ENCODE results near the gene MYG1.

DNA sequence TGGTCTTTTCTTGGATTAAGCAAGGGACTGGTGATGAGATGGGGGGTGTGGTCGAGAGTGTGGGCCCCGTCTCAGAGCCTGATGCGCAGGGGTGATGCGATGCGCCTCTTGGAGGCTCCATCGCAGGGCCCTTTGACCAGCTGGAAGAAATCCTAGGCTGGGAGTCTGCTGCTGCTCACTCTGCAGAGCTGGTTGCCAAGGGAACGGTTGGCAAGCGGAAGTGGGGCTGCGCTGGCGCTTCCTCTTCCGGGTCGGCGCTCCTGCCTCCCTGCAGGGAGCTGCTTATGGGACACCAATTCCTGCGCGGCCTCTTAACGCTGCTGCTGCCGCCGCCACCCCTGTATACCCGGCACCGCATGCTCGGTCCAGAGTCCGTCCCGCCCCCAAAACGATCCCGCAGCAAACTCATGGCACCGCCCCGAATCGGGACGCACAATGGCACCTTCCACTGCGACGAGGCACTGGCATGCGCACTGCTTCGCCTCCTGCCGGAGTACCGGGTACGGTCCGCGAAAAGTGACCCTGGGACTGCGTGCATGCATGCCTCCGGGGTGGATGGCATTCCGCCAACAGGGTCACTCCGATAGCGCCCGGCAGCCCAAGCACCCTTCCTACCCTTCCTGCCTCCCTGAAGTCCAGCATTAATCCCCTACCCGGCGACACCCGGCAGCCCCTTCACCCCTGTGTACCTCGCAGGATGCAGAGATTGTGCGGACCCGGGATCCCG, at the start of gene MYG1:
- TF ChIP-seq EP300 (IDR thresholded peaks at IDR 0.05; ENCODE audit: borderline replicate concordance in 1 of 2, low read depth in 1 of 2, low read length in 1 of 2) (no peak), EZH2phosphoT487 (IDR thresholded peaks at IDR 0.05; ENCODE audit: borderline replicate concordance, low read depth) (no peak)
